Osteoblast (primary cell): ENCODE data around the gene UGP2. TPM values are rescaled to one million over a fixed set of nuclear protein-coding genes. Genes with fewer than 3 reads are reported as not detected.

Experiments
- DNase-seq: peaks from one replicate; pipeline ENCODE4 v3.0.0; 2011; ENCODE audit warnings: low spot score, mixed read lengths; ENCODE audit not compliant: insufficient read length; ENCODE audit errors: missing footprints
- H2AFZ ChIP-seq: 2 replicates; pipeline ENCODE4 v1.6.0; 2011; ENCODE audit warnings: mild to moderate bottlenecking, low read length
- H3K27ac ChIP-seq: 2 replicates; pipeline ENCODE4 v1.5.1; 2011; ENCODE audit warnings: mild to moderate bottlenecking, low read depth, low read length, moderate library complexity
- H3K27me3 ChIP-seq: 2 replicates; pipeline ENCODE4 v1.6.0; 2012; ENCODE audit warnings: mild to moderate bottlenecking, control low read depth, inconsistent platforms, low read length, moderate library complexity; ENCODE audit not compliant: insufficient read depth
- H3K36me3 ChIP-seq: 2 replicates; pipeline ENCODE4 v1.5.1; 2011; ENCODE audit warnings: mild to moderate bottlenecking, low read length, control low read depth, moderate library complexity; ENCODE audit not compliant: insufficient read depth
- H3K4me1 ChIP-seq: 2 replicates; pipeline ENCODE4 v1.5.1; 2011; ENCODE audit warnings: mild to moderate bottlenecking, low read length, control low read depth, moderate library complexity; ENCODE audit not compliant: insufficient read depth
- H3K4me2 ChIP-seq: 2 replicates; pipeline ENCODE4 v1.6.0; 2011; ENCODE audit warnings: mild to moderate bottlenecking, low read length; ENCODE audit not compliant: insufficient read depth
- H3K4me3 ChIP-seq: fragments of 200-600 bp; sonication (generic); 3 replicates; pipeline ENCODE4 v1.5.1; 2012; ENCODE audit warnings: mild to moderate bottlenecking, low read length, inconsistent platforms; ENCODE audit not compliant: insufficient read depth
- H3K79me2 ChIP-seq: 2 replicates; pipeline ENCODE4 v1.6.0; 2012; ENCODE audit warnings: mild to moderate bottlenecking, low read length, control low read depth, inconsistent platforms; ENCODE audit not compliant: insufficient read depth
- H3K9me3 ChIP-seq: 2 replicates; pipeline ENCODE4 v1.5.1; 2011; ENCODE audit warnings: low read depth, low read length, control low read depth
- H4K20me1 ChIP-seq: 2 replicates; pipeline ENCODE4 v1.6.0; 2012; ENCODE audit warnings: mild to moderate bottlenecking, low read length, control low read depth; ENCODE audit not compliant: insufficient read depth
- total RNA-seq: library from RNA; depleted of rRNA; stranded (reverse); fragments of >200 nt; gene quantifications from 2 replicates; pipeline ENCODE4 v1.2.3, GENCODE V29; 2012
- TF ChIP-seq, protein P1 (sequence below): IDR thresholded peaks from 2 replicates; pipeline ENCODE4 v1.5.1; 2011; ENCODE audit warnings: mild to moderate bottlenecking, low read depth, low read length, moderate library complexity; ENCODE audit errors: extremely low read depth

UGP2 gene
- total RNA-seq, 1 donor = 123 TPM

DNA sequence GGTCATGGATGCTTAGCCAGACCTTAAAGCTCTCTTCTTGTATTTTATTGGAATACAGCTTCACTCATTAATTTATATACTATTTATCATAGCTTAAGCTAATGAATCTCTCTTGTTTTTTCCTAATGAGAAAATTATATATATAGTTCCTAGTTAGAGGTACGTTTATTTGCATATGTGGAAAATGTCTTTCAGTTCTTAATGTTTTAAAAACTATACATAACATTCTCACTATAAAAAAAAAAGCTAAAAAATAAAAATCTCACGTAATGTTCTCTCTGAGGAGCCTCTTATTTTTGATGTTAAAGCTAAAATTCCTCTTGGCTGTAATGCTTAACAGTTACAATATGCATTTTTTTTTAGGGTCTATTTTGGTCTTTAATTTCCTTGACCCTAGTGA lies 16.6 kb downstream of the UGP2 start:
- Histone ChIP-seq H2AFZ (no peak overlapping the region), H3K36me3 (peaks cover 34% of the 10 kb centered on the region), H3K79me2 (peaks cover 53% of the 10 kb centered on the region), H3K9me3 (no peaks in the 10 kb centered on the region), H3K27me3 (no peaks in the 10 kb centered on the region), H3K4me1 (peaks cover 9% of the 10 kb centered on the region), H4K20me1 (peaks cover 8% of the 10 kb centered on the region), H3K4me2 (no peak overlapping the region), H3K27ac (no peak overlapping the region), H3K4me3 (no peak overlapping the region)
- no peak for DNase-seq
- TF ChIP-seq, protein P1, sequence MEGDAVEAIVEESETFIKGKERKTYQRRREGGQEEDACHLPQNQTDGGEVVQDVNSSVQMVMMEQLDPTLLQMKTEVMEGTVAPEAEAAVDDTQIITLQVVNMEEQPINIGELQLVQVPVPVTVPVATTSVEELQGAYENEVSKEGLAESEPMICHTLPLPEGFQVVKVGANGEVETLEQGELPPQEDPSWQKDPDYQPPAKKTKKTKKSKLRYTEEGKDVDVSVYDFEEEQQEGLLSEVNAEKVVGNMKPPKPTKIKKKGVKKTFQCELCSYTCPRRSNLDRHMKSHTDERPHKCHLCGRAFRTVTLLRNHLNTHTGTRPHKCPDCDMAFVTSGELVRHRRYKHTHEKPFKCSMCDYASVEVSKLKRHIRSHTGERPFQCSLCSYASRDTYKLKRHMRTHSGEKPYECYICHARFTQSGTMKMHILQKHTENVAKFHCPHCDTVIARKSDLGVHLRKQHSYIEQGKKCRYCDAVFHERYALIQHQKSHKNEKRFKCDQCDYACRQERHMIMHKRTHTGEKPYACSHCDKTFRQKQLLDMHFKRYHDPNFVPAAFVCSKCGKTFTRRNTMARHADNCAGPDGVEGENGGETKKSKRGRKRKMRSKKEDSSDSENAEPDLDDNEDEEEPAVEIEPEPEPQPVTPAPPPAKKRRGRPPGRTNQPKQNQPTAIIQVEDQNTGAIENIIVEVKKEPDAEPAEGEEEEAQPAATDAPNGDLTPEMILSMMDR = no peak

DNA sequence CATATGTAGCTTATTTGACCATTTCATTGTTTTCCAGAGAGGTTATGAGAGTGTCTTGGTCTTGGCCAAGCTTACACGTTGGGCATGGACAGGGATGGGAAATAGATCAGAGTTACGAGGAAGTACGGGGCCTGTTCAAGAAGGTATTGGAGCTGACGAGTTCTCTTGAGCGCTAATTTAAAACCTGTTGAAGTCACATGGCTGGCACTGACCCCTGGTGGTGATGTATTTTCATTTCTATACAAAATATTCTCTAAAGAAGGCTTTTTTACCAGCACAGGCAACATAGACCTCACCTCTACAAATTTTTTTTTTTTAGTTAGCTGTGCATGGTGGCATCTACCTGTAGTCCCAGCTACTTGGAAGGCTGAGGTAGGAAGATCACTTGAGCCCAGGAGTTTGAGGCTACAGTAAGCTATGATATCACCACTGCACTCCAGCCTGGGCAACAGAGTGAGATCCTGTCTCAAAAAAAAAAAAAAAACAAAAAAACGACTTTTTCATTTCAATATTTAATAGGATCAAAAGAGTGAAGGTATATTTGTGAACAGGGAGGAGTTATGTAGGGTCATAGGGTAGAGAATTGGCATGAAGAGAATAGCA lies 19.6 kb downstream of the UGP2 start:
- no peaks in the 10 kb centered on the region for H4K20me1 ChIP-seq
- H3K36me3 ChIP-seq = peaks cover 38% of the 10 kb centered on the region
- H2AFZ ChIP-seq = no peak overlapping the region
- H3K9me3 ChIP-seq = no peaks in the 10 kb centered on the region
- no peak overlapping the region for H3K4me3 ChIP-seq
- TF ChIP-seq, protein P1 = peak; percentile 65
- no peak overlapping the region for H3K27ac ChIP-seq
- no peaks in the 10 kb centered on the region for H3K27me3 ChIP-seq
- no peak for DNase-seq
- H3K4me2 ChIP-seq = no peak overlapping the region
- H3K79me2 ChIP-seq = peaks cover 38% of the 10 kb centered on the region
- peaks cover 14% of the 10 kb centered on the region for H3K4me1 ChIP-seq

DNA sequence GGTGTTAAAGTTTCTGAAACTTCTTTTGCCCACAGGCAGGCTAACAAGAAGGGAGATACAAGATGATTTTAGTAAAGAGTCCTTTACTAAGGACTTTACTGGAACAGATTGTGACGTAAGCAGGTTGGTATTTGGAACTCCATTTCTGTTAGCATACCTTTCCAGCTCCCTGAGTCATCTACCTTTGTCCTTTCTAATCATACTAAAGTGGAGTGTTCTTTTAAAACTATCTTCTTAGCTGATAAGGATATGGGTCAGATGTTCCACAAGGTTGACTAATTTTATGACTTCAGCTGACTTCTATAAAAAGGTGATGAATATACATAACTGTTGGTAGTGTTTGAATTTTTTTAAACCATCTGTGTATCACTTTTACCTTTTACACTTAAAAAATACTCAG lies 21.1 kb downstream of the UGP2 start:
- DNase-seq = no peak
- H3K27me3 ChIP-seq = no peaks in the 10 kb centered on the region
- H3K79me2 ChIP-seq = peaks cover 34% of the 10 kb centered on the region
- H4K20me1 ChIP-seq = no peaks in the 10 kb centered on the region
- H3K36me3 ChIP-seq = peaks cover 32% of the 10 kb centered on the region
- peaks cover 17% of the 10 kb centered on the region for H3K4me1 ChIP-seq
- no peak overlapping the region for H3K4me3 ChIP-seq
- no peaks in the 10 kb centered on the region for H3K9me3 ChIP-seq
- TF ChIP-seq, protein P1 = no peak
- H2AFZ ChIP-seq = no peak overlapping the region
- no peak overlapping the region for H3K4me2 ChIP-seq
- no peak overlapping the region for H3K27ac ChIP-seq

DNA sequence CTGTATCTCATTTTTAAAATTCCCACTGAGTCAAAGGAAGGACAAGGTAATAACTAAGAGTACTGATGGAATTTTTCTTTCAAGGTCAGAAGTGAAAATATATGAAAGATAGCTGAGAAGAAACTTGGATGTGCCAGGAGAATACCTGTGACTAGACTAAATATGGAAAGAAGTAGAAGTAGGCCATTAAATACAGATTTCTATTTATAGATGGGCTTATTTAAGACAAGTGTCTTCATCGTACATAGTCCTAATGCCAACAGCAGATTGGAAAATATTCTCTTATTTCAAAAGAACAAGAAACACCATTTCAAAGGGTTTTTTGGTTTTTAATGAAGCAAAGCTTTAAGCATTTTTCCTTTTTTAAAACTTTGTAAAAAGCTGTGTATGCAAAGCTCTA lies 22.0 kb downstream of the UGP2 start:
- Histone ChIP-seq H3K27ac (no peak overlapping the region), H3K4me1 (peaks cover 17% of the 10 kb centered on the region), H2AFZ (no peak overlapping the region), H4K20me1 (no peaks in the 10 kb centered on the region), H3K27me3 (no peaks in the 10 kb centered on the region), H3K9me3 (no peaks in the 10 kb centered on the region), H3K4me3 (no peak overlapping the region), H3K4me2 (no peak overlapping the region), H3K79me2 (peaks cover 34% of the 10 kb centered on the region), H3K36me3 (peaks cover 24% of the 10 kb centered on the region)
- no peak for DNase-seq
- TF ChIP-seq, protein P1 = no peak
